Nephron (organoid): ENCODE measurements around the gene PKP1.

Source experiments
- H3K27ac Mint-ChIP-seq, 3 experiments: 2 replicates each; pipeline ENCODE4 v1.8.0; 2020; ENCODE audit warnings: mixed read lengths in 3 of 3, mild to moderate bottlenecking in 2 of 3, moderate library complexity in 1 of 3
- H3K27me3 Mint-ChIP-seq: 2 replicates; pipeline ENCODE4 v1.8.0; 2021; ENCODE audit warnings: low read depth, mild to moderate bottlenecking, moderate library complexity, mixed read lengths
- H3K36me3 Mint-ChIP-seq: 2 replicates; pipeline ENCODE4 v1.8.0; 2020; ENCODE audit warnings: low read depth, mixed read lengths
- H3K4me1 Mint-ChIP-seq: 2 replicates; pipeline ENCODE4 v1.8.0; 2020; ENCODE audit warnings: mixed read lengths
- H3K4me3 Mint-ChIP-seq, 3 experiments: 2 replicates each; pipeline ENCODE4 v1.8.0; 2020; ENCODE audit warnings: mild to moderate bottlenecking in 3 of 3, mixed read lengths in 3 of 3, moderate library complexity in 2 of 3
- H3K9me3 Mint-ChIP-seq: 2 replicates; pipeline ENCODE4 v1.8.0; 2020; ENCODE audit warnings: mixed read lengths
- TF ChIP-seq, protein P1 (sequence below), 3 experiments: fragments of 200-600 bp; sonication (generic); IDR thresholded peaks; one replicate each; pipeline ENCODE4 v1.5.0; 2021; ENCODE audit warnings: antibody characterized with exemption in 3 of 3; ENCODE audit not compliant: unreplicated experiment in 3 of 3

The PKP1 gene

GRCh38 chr1:201335901-201336300 is 52.6 kb downstream of the PKP1 start:
- H3K27me3 Mint-ChIP-seq: peaks cover 7% of the 10 kb centered on the region
- no peaks in the 10 kb centered on the region for H3K9me3 Mint-ChIP-seq
- no peaks in the 10 kb centered on the region for H3K4me1 Mint-ChIP-seq
- TF ChIP-seq, protein P1, sequence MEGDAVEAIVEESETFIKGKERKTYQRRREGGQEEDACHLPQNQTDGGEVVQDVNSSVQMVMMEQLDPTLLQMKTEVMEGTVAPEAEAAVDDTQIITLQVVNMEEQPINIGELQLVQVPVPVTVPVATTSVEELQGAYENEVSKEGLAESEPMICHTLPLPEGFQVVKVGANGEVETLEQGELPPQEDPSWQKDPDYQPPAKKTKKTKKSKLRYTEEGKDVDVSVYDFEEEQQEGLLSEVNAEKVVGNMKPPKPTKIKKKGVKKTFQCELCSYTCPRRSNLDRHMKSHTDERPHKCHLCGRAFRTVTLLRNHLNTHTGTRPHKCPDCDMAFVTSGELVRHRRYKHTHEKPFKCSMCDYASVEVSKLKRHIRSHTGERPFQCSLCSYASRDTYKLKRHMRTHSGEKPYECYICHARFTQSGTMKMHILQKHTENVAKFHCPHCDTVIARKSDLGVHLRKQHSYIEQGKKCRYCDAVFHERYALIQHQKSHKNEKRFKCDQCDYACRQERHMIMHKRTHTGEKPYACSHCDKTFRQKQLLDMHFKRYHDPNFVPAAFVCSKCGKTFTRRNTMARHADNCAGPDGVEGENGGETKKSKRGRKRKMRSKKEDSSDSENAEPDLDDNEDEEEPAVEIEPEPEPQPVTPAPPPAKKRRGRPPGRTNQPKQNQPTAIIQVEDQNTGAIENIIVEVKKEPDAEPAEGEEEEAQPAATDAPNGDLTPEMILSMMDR (IDR thresholded peaks at IDR 0.05; ENCODE audit: unreplicated experiment in 3 of 3): no peak
- no peak overlapping the region for H3K27ac Mint-ChIP-seq
- no peak overlapping the region for H3K4me3 Mint-ChIP-seq
- H3K36me3 Mint-ChIP-seq: no peaks in the 10 kb centered on the region

- Mint-ChIP-seq H3K9me3 (peaks cover 5% of the 10 kb centered on the region), H3K36me3 (no peaks in the 10 kb centered on the region), H3K27me3 (peaks cover 5% of the 10 kb centered on the region), H3K4me1 (no peaks in the 10 kb centered on the region), H3K4me3 (no peak overlapping the region), H3K27ac (no peak overlapping the region)
- TF ChIP-seq, protein P1 (IDR thresholded peaks at IDR 0.05; ENCODE audit: unreplicated experiment in 3 of 3): no peak
Measured at GRCh38 chr1:201336711-201337450, 53.6 kb downstream of the PKP1 start.

DNA sequence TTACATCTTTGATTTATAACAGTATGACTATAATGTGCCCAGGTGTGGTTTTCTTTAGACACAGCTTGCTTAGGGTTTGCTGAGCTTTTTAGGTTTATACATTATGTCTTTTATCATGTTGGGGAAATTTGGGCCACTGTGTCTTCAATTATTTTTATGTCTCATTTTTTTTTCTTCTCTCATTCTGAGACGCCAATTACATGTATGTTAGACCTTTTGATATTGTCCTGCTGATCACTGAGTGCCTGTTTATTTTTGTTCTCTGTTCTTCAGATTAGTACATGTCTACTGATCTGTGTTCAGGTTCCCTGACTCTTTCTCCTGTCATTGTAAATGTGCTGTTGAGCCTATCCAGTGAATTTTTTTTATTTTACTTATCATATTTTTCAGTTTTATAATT is 58.1 kb downstream of the PKP1 start:
- Mint-ChIP-seq H3K4me3 (no peak overlapping the region), H3K4me1 (no peaks in the 10 kb centered on the region), H3K9me3 (peaks cover 5% of the 10 kb centered on the region), H3K36me3 (no peaks in the 10 kb centered on the region), H3K27ac (no peak overlapping the region), H3K27me3 (peaks cover 4% of the 10 kb centered on the region)
- TF ChIP-seq, protein P1 (IDR thresholded peaks at IDR 0.05; ENCODE audit: unreplicated experiment in 3 of 3): no peak

GRCh38 chr1:201344206-201345080 is 61.1 kb downstream of the PKP1 start:
- H3K27me3 Mint-ChIP-seq: peaks cover 21% of the 10 kb centered on the region
- peaks cover 7% of the 10 kb centered on the region for H3K4me1 Mint-ChIP-seq
- H3K4me3 Mint-ChIP-seq: no peak overlapping the region
- no peaks in the 10 kb centered on the region for H3K36me3 Mint-ChIP-seq
- TF ChIP-seq, protein P1 (IDR thresholded peaks at IDR 0.05; ENCODE audit: unreplicated experiment in 3 of 3): no peak
- no peak overlapping the region for H3K27ac Mint-ChIP-seq
- H3K9me3 Mint-ChIP-seq: peaks cover 5% of the 10 kb centered on the region

DNA sequence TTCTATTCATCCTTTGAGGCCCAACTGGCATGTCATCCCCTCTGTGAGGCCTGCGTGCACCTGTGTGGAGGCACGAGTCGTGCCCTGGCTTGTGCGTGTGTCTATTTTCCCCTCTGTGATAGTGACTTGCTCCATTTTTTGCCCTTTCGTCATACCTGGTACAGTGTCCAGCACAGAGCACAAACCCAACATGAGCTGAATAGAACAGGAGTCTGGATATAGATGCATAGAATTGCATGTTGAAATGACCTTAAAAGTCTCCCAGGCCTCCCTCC is 61.7 kb downstream of the PKP1 start:
- Mint-ChIP-seq H3K9me3 (peaks cover 5% of the 10 kb centered on the region), H3K4me3 (no peak overlapping the region), H3K27me3 (peaks cover 21% of the 10 kb centered on the region), H3K36me3 (no peaks in the 10 kb centered on the region), H3K4me1 (peaks cover 7% of the 10 kb centered on the region), H3K27ac (no peak overlapping the region)
- TF ChIP-seq, protein P1 (IDR thresholded peaks at IDR 0.05; ENCODE audit: unreplicated experiment in 3 of 3): no peak
